COR-L47 (cell line): ENCODE results near the gene APC2.
A peak's percentile ranks its signal among the peaks of the same experiment; 100 is the strongest.

Experiments used
- DNase-seq: peaks from one replicate; lab custom pipeline; 2025; lab: John Stamatoyannopoulos, UW

The APC2 gene

GRCh38 chr19:1449467-1450442, at the start of gene APC2:
Gene APC2, plus strand, starts transcription at chr19:1450121. Its CDS starts 2,881 bp downstream, at chr19:1453002.
- DNase-seq = peak; percentile 88

GRCh38 chr19:1400281-1401137, 49.4 kb upstream of the APC2 start:
- DNase-seq = no peak

- peak; percentile 46 for DNase-seq
Measured at GRCh38 chr19:1401138-1401888, 48.6 kb upstream of the APC2 start, which contains the start of gene GAMT. Gene GAMT, minus strand, starts transcription at chr19:1401542. Its CDS starts 66 bp downstream, at chr19:1401476.

- no peak for DNase-seq
Measured at GRCh38 chr19:1401889-1402217, 48.1 kb upstream of the APC2 start.

GRCh38 chr19:1402411-1403070, 47.4 kb upstream of the APC2 start:
- no peak for DNase-seq

- DNase-seq = peak; percentile 99
Measured at GRCh38 chr19:1406774-1407527, 43.0 kb upstream of the APC2 start.

- no peak for DNase-seq
Measured at GRCh38 chr19:1407528-1408299, 42.2 kb upstream of the APC2 start, which contains the start of gene DAZAP1. Gene DAZAP1, plus strand, starts transcription at chr19:1407586. Its CDS starts 188 bp downstream, at chr19:1407774.

- no peak for DNase-seq
Measured at GRCh38 chr19:1408300-1409203, 41.4 kb upstream of the APC2 start.

- DNase-seq = no peak
Measured at GRCh38 chr19:1409204-1410005, 40.5 kb upstream of the APC2 start.

- no peak for DNase-seq
Measured at GRCh38 chr19:1410136-1410786, 39.7 kb upstream of the APC2 start.

- no peak for DNase-seq
Measured at GRCh38 chr19:1410789-1411188, 39.1 kb upstream of the APC2 start.

GRCh38 chr19:1411255-1412191, 38.4 kb upstream of the APC2 start:
- DNase-seq = no peak

GRCh38 chr19:1412323-1412923, 37.5 kb upstream of the APC2 start:
- DNase-seq = no peak

- DNase-seq = no peak
Measured at GRCh38 chr19:1412995-1413800, 36.7 kb upstream of the APC2 start.
